Stimulated activated CD8-positive, alpha-beta memory T cell treated with anti-CD3 and anti-CD28 coated beads, Interleukin-4, amount 100 ng/mL, for 48 hours (primary cell): ENCODE data around the gene TCF7L2.

Experiments
- DNase-seq: peaks from one replicate; pipeline ENCODE4 v3.0.0-alpha.2; 2020

TCF7L2 gene

DNA sequence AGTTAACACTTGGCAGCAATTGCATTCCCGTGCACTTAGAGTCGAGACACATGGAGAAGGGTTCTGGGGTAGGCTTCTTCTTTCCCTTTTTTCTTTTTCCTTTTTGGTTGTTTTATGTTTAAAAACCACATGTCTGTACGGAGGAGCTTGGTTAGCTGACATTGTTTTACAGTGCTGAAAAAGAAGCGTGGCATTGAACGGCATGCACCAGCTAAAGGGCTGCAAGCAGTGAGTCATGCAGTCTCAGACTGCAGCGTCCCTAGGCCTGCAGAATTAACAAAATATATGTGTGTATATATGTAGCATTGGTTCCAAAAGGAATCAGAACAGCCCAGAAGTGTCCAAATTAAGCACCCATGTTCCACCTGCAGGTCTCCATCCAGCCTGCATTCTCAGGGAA, 211.0 kb downstream of the TCF7L2 start:
- DNase-seq: no peak

DNA sequence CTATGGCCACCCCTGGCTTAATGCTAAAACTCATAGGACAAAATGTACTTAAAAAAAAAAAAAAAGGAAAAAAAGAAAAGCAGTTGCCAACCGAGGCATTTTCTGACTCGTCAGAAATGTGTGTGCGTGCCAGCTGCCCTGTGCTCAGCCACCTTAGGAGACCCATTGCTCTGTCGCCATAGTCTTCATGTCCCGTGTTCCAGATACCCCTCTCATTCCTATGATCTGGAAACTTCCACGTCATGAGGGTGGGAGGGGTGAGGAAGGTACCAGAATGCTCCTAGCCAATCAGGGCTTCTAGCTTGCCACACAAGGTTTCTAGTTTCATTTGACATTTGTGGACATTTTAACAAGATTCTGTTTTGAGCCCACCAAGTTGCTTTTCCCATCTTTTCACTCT, 212.9 kb downstream of the TCF7L2 start:
- no peak for DNase-seq

DNA sequence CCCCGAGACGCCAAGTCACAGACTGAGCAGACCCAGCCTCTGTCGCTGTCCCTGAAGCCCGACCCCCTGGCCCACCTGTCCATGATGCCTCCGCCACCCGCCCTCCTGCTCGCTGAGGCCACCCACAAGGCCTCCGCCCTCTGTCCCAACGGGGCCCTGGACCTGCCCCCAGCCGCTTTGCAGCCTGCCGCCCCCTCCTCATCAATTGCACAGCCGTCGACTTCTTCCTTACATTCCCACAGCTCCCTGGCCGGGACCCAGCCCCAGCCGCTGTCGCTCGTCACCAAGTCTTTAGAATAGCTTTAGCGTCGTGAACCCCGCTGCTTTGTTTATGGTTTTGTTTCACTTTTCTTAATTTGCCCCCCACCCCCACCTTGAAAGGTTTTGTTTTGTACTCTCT, 215.6 kb downstream of the TCF7L2 start:
- DNase-seq: no peak

DNA sequence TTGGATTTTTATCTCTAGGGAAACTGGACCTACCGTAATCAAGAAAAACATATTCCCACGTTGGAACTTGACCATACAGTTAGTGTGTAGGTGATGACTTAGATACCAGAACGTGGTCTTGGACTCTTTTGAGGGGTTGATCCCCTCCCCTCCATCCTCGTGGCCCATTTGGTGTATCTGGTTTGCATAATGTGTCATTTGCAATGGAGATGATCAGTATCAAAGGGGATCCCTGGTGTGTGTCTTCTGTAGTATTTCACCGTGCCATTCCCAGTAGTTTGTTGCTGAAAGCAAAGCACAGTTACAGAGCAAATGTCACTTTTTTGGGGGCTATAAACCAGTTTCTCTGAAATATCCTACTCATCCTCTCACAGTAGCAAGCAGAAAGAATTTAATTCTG, 217.7 kb downstream of the TCF7L2 start:
- no peak for DNase-seq

DNA sequence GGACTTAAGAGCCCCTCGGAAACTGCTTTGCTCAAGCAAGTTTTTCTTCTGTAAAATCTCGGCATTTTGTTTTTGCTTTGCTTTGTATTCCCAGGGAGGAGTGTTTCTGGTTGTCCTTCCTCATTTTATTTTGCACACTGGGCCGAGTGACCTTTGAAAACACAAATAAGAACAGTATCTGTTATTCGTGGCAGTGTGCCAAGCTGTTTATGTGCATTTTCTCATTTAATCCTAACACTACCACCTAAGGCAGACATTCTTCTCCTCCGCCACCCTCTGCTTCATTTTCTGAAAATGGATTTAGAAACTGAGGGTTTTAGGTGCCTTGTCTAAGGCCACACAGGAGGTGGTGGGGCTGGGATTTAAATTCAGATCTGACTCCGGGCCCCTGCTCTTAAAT, 218.5 kb downstream of the TCF7L2 start:
- DNase-seq: no peak

DNA sequence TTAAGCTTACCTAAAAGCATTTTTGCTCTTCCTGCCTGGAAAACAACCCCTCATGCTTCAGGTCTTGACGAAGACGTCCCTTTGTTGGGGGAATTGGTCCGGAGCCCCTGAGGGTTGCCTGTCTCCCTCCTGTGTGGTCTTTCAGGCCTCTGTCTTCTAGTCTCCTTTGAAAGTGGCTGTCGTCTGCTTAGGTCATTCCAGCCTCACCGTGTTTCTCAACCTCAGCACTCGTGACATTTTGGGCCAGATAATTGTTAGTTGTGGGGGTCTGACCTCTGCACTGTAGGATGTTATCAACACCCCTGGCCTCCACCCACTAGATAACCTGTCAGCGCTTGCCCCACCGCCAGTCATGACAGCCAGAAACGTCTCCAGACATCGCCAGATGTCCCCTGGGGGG, 219.1 kb downstream of the TCF7L2 start:
- DNase-seq: no peak

DNA sequence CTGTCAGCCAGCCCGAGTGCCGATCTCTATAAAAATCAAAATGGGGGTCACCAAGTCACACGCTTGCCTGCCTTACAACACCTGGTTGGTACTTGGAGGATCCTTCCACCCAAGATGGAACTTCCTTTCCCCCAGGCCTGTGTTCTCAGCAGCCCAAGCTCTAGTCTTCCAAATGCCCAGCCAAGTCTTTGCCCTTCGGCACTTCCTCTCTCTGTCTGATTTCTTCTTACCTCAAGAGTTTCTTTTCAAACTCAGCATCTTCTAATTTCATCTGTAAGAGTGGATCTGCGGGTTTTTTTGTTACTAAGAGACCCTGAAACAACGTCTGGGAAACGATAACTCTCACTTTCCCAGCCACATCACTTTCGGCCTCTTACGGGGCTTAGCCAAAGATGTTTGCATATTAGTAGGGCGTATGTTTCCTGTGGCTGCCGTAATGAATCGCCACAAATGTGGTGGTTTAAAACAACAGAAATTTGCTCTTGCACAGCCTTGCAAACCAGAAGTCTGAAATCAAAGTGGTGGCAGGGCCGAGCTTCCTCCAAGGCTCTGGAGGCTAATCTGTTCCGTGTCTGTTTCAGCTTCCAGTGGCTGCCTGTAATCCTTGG, 219.9 kb downstream of the TCF7L2 start:
- DNase-seq: no peak

DNA sequence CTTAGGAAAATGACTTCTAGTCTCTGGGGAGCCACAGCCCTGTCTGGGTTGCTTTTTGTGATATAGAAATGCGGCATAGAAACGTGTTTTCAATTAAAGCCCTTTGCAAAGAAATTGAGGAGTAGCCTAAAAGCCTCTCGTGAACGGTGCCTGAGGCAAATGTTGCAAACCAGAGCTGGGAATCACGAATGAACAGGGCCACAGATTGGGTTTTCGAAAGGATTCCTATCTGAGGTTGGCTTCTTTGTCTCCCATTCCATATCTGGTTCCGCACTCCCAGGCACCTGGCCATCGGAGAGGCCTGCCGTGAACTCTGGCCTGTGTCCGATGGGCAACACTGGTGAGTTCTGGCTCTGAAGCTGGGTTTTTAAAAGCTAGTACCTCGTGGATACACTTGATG, 221.6 kb downstream of the TCF7L2 start:
- DNase-seq: no peak

DNA sequence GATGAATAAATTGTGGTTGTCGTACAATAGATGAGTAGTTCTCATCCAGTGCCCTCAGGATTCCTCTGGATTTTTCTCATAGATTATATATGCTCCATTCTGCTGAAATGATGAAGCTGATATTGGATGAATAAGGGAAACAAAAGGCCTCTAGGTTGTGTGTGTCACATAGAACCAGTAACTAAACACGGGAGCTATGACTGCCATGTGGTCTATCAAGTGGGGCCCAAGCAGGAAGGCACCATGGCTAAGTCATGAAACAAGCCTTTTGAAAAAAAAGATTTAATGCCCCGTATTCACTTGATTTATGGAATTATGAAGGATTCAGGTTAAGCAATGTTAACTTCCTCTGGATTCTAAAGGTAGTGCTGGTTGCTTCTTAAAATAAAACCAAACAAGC, 225.1 kb downstream of the TCF7L2 start:
- DNase-seq: no peak

DNA sequence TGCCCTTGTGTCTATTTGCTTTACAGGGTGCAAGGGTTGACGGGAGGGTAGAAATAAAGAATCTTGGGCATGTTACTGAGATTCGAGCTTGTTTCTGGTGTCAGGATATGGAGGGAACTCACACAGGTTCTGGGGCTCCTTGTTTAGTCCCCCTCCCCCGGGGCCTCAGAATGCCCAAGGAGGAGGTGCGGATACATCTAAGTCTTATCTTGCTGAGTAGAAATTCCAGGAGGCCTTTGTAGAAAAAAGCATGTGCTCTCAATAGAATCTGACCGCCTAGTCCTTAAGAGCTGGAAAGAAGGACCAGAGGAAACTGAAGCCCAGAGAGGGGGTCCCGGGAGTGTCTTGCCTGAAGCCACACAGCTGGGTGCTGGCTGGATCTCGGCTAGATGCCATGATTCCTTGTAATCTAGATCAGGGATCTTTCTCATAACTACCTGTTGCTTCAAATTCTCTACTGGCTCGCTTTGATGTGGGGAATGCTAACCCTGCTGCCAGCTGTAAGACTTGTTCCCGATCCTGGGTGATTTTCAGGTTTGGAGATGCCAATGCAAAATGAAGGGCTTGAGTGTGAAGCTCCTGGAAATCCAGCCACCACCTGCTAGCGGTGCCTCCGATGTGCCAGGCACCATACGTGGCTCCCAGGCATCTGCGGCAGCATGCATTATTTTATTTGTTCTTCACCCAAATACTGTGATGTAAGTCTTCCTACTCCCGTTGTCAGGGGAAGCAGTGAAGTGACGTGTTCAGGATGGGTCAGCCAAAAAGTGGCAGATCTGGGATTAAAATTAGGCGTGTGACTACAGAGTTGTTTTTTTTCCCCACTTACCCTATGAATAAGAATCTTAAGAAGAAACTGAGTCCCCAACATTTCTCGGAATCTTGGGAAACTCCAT, 226.0 kb downstream of the TCF7L2 start:
- no peak for DNase-seq

DNA sequence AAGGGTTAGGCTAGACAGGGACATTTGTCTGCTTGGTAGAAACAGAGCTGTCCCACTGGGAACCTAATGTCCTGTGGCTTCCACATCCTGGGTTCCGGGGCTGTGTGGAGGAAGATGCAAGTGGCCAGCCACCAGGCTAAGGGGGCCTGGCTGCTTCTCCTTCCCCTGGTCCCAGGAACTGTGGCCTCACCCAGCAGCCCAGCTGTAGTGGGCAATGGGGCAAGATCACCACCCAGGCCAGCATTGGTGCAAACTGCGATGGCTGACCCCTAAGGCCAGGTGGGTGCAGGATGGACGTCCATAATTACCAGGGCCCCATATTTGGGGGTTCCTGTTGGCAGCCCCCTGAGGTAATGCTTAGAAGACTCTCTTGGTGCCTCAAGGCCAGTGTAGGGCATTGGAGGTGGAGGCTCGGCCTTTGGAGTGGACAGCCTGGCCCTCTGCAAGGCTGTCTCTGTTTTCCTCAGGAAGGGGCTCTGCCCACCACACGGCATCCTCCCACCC, 226.7 kb downstream of the TCF7L2 start:
- no peak for DNase-seq

DNA sequence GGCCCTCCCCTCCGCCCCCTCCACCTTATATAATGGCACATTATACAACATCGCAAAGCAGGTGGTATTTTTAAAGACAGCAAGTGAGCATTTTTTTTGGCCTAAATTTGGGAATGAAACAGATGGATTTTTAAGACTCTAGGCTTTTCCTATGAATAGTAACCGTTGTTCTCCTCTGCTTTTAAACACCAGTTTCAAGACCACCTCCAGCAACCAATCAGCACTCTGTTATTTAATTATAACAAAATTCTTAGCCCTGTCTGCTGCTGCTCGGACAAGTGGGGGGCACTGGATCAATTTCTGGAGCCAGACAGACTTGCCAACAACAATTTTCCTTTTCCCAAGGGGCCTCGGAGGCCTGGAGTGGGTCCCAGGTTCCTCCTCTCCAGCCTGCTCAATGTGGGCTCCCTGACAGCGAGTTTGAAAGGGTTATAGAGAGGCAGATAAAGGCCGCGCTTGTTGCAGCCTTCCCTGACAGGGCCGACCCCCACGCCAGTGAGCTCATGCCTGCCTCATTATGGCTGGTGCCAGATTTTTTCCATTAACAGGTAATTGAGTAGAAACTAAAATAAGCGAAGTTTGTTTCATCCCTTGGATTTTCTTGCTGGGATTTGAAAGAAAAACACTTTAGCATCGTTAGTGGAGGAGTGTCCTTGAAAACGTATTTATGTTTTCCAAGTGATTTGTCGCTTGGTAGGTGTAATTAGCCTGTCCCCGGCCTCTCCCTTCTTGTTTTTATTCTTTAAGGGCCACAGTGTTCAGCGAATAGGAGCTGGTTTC, 227.3 kb downstream of the TCF7L2 start:
- no peak for DNase-seq

DNA sequence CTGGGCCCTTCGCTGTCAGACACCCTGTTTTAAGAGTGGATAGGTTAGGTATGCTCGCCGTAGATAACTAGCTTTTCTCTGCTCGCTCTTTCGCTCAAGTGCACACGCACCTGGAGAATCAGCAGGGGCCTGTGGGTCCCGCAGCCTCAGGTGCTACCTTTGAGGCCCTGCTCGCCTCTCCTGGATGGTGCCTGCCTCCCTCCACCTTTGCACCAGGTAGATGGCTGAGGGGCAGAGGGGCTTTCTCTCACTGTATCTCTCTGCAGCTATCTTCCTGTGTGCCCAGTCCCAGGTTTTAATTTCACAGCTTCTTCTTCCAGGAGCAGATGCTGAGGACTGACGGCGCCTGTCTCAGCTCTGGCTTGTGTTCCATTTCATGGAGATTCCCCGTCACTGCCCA, 227.9 kb downstream of the TCF7L2 start:
- DNase-seq: no peak

DNA sequence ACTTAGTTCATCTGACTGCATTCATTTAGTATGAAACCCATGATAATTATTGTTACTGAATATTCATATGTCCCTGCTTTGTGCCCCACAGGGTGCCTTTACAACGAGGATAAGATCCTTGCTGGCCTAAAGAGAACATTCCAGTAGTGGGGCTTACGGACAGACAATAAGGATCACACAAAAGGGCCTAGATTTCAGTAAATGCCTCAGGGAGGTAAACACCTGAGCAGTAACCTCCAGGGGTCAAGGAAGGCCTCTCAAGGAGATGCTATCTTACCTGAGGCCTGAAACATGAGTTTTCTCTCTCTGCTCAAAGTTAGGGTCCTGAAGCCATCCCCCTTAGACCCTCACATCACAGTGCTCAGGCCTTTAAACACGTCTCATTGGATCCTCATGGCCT, 228.7 kb downstream of the TCF7L2 start:
- no peak for DNase-seq

DNA sequence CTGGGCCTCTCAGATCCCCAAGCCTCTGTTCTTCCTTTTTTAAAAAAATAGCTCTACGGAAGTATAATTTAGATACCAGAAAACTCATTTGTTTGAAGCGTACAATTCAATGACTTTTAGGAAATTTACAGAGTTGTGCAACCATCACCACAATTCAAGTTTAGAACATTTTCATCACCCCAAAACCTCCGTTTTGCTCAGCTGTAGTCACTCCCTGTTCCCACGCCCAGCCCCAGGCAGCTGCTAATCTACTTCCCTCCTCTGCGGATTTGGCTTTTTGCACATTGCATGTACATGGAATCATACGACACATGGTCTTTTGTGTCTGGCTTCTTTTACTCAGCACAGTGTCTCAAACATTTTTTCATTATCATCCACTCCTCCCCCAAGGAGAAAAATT, 229.2 kb downstream of the TCF7L2 start:
- DNase-seq: no peak

DNA sequence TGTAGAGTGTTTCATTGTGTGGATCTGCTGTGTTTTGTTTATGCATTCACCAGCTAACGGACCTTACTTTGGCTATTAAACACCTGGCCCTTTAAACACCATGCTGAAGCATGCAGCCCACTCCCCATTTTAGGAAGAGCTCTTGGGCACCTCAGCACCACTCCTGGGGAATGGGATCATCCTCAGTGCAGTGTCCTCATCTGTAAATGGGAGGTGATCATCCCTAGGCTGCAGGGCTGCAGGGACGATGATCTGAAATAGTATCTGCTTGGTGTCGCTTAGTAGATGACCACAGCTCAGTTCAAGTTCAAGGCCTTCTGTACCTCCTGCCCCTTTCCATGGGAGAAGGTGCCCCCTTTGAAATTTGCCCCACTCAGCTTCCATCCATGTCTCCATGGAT, 229.9 kb downstream of the TCF7L2 start:
- DNase-seq: no peak

DNA sequence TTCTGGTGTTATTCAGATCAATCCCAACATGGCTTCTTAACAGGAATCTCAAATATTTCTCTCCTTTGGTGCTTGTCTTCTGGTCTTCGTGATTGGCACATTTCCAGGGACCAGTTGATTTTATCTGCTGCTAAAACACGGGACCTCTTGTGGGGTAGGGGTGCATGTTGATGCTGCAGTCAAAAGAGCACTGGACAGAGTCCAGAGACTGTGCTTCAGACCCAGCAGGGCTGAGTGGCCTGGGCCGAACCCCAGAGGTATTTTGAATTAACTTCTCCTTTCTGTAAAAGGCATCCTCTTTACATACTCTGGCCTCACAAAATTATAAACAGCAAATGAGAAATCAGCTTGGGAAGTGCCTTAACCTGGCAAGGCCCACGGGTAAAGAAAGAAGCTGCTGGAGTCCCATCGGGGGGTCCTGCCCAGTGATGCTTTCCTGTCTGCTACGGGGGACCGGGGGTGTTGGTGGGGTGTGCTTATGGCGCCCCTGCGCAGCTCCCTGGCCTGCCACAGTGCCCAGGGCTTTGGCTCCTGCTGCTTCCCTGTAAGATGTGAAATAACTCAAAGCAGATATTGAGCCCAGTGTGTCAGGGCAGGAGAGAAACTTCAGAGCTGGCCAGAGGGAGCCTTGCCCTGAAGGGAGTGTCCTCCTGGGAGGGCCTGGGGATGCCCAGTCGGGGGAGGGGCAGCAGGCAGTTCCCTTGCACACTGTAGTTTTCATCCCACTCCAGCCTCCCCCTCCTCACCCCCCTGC, 230.5 kb downstream of the TCF7L2 start:
- no peak for DNase-seq

DNA sequence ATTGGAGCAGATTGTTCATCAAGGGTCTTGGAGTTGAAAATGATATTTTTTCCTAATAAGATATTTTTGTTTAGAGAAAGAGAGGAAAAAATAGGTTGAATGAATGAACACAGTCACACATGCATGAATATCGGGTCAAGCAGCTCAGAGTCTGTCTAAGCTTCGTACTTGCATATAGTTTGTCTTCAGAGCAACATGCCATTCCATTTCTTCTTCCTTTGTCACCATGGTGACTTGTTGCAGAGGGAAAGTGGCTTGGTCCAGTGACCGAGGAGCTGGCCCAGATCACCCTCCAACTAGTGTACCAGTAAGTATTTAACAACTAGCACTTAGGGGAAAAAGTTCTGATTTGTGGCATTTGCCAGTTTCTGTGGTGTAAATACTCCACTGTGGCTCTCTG, 232.1 kb downstream of the TCF7L2 start:
- DNase-seq: no peak

DNA sequence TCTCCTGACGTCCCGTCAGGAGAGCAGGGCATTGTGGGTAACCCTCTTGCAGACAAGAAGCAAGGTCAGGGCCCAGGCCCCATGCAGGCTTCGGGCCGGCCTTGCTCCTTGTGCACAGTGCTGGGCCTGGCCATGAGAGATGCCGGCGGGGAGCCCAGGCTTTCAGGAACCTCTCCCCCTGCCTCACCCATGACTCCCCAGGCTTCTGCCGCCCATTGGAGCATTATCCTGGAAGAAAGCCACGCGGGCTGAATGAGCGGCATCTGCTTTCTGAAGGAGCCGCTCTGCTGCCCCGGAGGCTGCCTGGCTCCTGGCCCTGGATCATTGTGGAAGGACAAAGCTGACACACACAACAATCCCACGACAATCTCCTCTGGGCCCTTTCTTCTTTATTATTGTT, 233.5 kb downstream of the TCF7L2 start:
- no peak for DNase-seq

DNA sequence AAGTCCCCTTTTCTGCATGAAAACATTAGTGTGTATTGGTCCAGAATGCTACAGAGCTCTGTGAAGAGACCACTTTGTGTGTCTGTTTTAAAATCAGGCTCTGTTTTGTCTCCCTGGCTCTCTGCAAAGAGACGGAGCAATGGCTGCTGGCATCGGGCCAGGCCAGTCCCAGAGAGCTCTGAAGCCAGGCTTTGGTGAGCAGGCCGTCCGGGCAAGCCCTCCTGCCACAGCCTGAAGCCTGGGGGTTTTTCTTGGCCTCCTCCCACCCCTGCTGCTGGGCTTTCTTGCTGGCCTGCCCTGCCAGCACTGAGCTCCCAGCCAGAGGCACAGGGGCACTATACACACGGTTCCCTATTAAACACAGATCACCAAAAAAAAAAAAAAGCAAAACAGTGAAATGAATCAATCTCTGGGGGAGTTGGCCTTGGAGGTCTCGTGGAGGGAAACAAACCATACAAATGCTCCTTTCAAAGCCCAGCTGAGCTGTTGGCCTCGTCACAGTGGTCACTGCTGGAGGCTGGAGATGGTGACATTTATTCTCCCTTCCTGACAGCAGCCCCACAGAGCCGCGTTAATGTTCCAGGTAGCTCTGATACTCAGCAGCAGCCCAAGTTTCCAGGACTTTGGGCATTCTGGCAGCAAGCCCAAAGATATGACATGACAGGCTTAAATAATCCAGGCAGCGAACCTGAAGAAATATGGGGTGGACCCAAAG, 237.2 kb downstream of the TCF7L2 start:
- DNase-seq: no peak

DNA sequence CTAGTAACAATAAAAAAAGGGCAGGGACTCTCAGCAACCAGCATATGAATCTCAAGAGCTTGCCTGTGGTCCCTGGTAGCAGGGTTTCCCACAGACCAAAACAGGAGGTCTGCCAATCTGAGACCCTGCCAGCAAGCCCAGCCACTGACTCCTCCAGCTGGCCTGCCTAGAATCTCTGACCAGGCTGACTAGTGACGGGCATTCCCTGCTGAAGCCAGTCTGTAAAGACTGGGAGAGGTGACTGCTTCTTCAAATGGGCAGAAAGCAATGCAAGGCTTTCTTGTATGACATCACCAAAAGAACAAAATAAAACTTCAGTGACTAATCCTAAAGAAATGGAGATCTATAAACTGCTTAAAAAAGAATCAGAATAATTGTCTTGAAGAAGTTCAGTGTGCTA, 249.4 kb downstream of the TCF7L2 start:
- no peak for DNase-seq

DNA sequence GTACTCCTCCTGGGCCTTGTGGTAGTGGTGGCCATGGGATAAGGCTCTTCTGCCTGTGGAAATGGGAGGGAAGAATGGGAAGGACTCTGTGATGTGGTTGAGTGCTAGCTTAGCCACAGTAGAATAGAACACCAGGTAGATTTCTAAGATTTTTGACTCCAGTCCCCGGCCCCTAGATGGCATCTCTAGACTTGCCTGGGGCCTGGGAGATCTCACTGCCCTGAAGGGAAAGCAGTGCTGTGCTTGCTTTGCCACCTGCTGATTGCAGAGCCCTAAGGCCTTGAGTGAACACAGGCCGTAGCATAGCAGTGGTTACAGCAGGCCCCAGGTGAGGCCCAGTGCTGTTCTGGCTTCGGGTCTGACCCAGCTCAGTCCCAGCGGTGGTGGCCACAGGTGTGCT, 252.0 kb downstream of the TCF7L2 start:
- DNase-seq: no peak
